HL-60 (cell line): ENCODE results near the gene FAS.

ENCODE experiments used
- CTCF ChIP-seq: IDR thresholded peaks from one replicate; pipeline ENCODE4 v1.5.1; 2011; ENCODE audit warnings: low read length, control low read depth, inconsistent platforms; ENCODE audit not compliant: insufficient read depth
- POLR2AphosphoS5 ChIP-seq: IDR thresholded peaks from 2 replicates; pipeline ENCODE4 v1.6.1; 2012; ENCODE audit warnings: low read depth

- TF ChIP-seq CTCF (no peak), POLR2AphosphoS5 (no peak)
These were observed 3.3 kb upstream of the FAS start for GRCh38 chr10:88987243-88987725.
